HG03439 (cell line): ENCODE results near the gene MBD3L5.
"Not testable (repeated sequence)": the region's sequence is repeated elsewhere in the genome, so short reads cannot be mapped to it uniquely, and the experiment has no call there.

Experiments used
- ATAC-seq: cut with Tn5 transposase; IDR thresholded peaks from one replicate; pipeline ENCODE4 v1.9.1; 2021; ENCODE audit warnings: mild to moderate bottlenecking, moderate library complexity; ENCODE audit not compliant: unreplicated experiment

The MBD3L5 gene

DNA sequence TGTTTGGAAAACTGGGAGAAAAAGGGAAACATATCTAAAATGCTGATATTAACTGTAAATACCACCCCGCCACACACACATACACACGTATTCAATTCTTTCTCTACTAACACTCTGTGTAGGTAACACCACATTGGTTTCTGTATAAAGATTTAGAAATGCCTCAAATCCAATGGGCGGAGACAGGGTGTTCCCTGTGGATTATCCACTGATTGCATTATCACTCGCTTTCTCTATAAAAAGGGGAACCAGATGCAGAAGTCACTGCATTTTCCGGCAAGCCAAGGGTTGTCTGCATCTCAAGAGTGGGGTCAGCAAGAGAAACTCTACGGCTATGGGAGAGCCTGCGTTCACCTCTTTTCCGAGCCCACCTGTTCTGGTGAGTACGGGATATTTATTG, at the start of gene MBD3L5:
Gene MBD3L5, plus strand, starts transcription at position 301 of the 400 bp plus-strand sequence. Its CDS starts 34 bp downstream, at position 335.
- not testable (repeated sequence) for ATAC-seq

DNA sequence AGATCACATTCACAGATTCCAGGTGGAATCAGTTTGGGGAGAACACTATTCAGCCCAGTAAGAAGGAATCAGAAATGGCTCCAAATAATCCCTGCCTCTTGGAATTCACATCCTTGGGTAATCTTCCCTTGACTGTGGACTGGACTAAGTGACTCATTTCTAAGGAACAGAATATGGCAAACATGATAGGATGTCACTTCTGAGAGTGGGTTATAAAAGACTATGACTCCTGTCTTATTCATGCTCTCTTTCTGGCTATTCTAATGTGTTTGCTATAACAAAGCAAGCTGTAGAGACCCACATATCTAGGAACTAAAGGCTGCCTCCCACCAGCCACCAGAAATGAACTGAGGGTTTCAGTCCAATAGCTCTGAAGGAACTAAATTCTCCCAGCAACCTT, 46.9 kb upstream of the MBD3L5 start:
- no peak for ATAC-seq

GRCh38 chr19:6987850-6988249, 42.5 kb upstream of the MBD3L5 start:
- ATAC-seq, result no peak

GRCh38 chr19:6988257-6988656, 42.1 kb upstream of the MBD3L5 start:
- no peak for ATAC-seq

DNA sequence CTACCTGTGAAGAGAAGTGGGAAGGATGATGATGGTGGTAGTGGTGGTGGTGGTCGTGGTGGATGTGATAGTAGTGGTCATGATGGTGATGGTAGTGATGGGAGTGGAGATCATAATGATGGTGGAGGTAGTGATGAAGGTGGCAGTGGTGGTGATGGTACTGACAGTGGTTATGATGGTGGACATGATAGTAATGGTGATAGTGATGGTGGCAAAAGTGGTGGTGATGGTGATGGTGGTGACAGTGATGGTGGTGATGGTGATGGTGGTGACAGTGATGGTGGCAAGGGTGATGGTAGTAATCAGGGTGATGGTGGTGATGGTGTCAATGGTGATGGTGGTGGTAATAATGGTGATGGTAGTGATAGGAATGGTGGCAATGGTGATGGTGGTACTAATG, 35.3 kb upstream of the MBD3L5 start:
- ATAC-seq, result no peak

- ATAC-seq, result no peak
Observed at GRCh38 chr19:6996810-6997209, 33.6 kb upstream of the MBD3L5 start.

DNA sequence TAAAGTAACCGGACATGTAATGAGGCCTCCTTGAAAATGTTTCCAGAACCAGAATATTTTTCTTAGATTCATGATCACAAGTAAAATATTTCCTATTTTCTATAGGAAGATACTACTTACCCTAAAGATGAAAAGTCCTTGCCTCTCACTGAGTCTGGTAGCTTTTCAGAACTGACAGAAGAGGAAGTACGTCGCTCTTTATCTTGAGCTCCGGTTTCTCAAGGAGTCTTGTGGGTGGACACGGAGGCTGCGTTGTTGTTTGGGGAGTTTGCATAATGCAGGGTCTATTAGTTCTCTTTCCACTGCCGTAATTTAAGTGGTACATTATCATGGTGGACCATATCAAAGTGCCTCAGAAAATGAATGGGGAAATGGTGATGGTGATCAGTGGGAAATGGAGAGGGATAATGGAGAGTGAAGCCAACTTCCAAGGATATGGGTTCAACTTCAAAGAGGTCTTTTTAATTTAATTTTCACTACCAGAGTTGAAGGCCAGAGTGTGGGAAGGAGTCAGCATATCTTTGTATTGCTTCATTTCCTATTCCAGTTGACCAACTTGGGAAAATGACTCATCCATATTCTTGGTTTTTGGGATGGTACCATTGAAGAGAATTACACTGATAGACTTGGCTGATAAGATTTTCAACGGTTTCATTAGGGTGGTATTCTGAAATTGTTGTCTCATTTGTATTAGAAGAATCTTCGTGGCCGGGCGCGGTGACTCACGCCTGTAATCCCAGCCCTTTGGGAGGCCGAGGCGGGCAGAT, 32.5 kb upstream of the MBD3L5 start:
- ATAC-seq, result no peak

GRCh38 chr19:6999933-7000332, 30.4 kb upstream of the MBD3L5 start:
- no peak for ATAC-seq

- ATAC-seq, result no peak
Observed at GRCh38 chr19:7000333-7000732, 30.0 kb upstream of the MBD3L5 start.

- no peak for ATAC-seq
Observed at GRCh38 chr19:7000816-7001215, 29.6 kb upstream of the MBD3L5 start.

GRCh38 chr19:7004313-7004931, 26.0 kb upstream of the MBD3L5 start:
- ATAC-seq, result no peak

DNA sequence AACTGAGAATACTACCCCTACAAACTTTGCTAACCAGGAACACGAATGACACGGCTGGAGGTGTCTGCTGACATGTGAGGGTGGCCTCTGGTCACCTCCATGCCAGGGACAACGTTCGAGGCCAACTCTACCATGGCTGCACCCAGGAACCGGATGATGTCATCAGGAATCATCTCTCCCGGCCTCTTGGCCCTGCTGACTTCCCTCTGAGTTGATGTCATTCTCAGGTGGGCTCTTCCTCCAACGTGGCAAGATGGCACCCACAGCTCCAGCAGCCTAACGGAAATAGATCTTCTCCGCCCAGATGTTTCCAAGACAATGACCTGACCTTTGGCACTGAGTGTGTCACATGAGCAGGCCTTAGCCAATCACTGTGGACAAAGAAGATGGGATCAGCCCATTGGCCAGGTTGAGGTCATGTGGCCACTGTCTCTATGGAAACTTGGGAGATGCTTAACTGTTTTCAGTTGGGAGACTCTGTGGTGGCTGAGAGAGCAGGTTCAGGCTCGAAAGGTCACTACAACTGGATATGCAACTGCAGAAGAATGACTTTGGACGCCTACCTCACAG, 24.2 kb upstream of the MBD3L5 start:
- ATAC-seq, result no peak

GRCh38 chr19:7007859-7008258, 22.5 kb upstream of the MBD3L5 start:
- no peak for ATAC-seq

DNA sequence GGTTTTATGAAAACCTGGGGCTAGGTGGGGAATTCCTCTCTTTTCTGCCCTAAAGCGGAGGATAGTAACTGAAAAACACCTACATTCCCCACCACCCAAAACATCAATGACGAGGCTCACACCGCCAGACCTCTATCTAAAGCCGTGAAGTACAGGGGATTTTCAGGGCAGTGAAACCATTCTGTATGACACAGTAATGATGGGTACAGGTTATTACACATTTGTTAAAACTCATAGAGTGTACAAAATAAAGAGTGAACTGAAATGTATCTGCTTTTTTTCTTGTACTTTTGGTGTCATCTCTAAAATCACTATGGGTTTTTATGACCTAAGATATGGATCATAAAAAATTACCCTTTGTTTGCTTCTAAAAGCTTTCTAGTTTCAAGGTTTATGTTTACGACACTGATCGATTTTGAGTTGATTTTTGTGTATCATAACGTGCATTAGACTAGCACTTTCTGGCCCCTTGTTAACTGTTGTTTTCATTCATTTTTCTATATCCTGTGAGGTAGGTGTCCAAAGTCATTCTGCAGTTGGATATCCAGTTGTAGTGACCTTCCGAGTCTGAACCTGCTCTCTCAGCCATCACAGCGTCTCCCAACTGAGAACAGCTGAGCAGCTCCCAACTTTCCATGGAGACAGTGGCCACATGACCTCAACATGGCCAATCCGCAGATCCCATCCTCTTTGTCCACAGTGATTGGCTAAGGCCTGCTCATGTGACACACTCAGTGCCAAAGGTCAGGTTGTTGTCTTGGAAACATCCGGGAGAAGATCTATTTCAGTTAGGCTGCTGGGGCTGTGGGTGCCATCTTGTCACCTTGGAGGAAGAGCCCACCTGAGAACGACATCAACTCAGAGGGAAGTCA, 19.4 kb upstream of the MBD3L5 start:
- no peak for ATAC-seq

GRCh38 chr19:7013678-7014077, 16.7 kb upstream of the MBD3L5 start:
- ATAC-seq, result no peak

DNA sequence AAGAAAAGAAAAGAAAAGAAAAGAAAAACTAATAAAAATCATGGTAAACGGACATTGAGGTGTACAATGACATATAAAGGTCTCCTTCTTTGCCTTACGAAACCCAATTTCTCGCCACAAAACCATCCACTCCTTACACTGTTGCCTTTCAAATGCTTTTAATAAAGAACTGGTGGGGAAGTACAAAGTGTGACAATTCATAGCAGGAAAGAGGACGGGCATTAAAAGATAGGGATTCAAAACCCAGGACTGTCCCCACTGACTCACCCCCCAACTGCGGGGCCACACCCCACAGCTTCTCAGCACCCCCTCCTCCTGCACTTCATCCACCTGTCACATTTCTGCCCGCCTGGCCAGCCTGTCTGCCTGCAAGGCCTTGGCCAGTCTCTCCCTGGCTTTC, 11.6 kb upstream of the MBD3L5 start:
- no peak for ATAC-seq

DNA sequence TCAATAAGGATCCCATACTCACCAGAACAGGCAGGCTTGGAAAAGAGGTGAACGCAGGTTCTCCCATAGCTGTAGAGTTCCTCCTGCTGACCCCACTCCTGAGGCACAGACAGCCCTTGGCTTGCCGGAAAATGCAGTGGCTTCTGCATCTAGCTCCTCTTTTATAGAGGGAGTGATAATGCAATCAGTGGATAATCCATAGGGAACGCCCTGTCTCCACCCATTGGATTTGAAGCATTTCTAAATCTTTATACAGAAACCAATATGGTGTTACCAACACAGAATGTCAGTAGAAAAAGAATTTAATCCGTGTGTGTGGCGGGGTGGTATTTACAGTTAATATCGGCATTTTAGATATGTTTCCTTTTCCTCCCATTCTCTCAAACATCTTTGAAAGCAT, 9.0 kb upstream of the MBD3L5 start, which contains the start of gene MBD3L2B:
Gene MBD3L2B, minus strand, starts transcription at position 101 of the 400 bp plus-strand sequence. Its CDS starts 34 bp downstream, at position 67.
- ATAC-seq, result not testable (repeated sequence)

- ATAC-seq, result not testable (repeated sequence)
Observed at GRCh38 chr19:7028790-7029189, 1.6 kb upstream of the MBD3L5 start.

- not testable (repeated sequence) for ATAC-seq
Observed at GRCh38 chr19:7040079-7040478, 9.7 kb downstream of the MBD3L5 start, which contains the start of gene MBD3L4. TSS of gene MBD3L4 (minus strand) at chr19:7040179. CDS start at chr19:7040144, 35 bp downstream.

DNA sequence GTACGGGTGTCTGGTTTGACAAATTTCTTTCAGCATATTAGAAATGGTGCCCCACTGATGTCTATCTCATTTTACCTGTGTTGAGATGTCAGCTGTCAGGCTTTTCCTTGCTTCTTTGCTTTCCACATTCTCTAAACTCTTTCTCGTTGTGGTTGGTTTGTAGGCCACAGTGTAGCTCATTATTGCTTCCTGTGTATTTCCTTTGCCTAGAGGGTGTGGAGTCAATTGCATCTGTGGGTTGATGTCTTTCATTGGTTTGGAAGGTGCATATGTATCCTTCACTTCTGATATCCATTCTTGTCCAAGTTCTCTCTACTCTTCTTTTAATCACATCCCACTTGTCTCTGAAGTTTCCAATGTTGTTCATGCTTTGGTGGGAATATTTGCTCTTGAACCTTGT, 11.2 kb downstream of the MBD3L5 start:
- not testable (repeated sequence) for ATAC-seq

GRCh38 chr19:7049021-7049420, 18.6 kb downstream of the MBD3L5 start, which contains the start of gene MBD3L2:
TSS of gene MBD3L2 (plus strand) at chr19:7049321. CDS start at chr19:7049374, 53 bp downstream.
- not testable (repeated sequence) for ATAC-seq
